Endothelial cell (in vitro differentiated cells): ENCODE data around the gene BARX1. TPM values are rescaled to one million over a fixed set of nuclear protein-coding genes. Genes with fewer than 3 reads are reported as not detected.

Experiments used
- DNase-seq: peaks from one replicate; pipeline ENCODE4 v3.0.0; 2021; ENCODE audit warnings: low spot score
- H3K27ac Mint-ChIP-seq: one replicate; pipeline ENCODE4 v1.8.0; 2021; ENCODE audit warnings: mixed read lengths, inconsistent platforms; ENCODE audit not compliant: unreplicated experiment
- H3K27me3 Mint-ChIP-seq: one replicate; pipeline ENCODE4 v1.8.0; 2021; ENCODE audit warnings: mild to moderate bottlenecking, moderate library complexity, mixed read lengths, inconsistent platforms; ENCODE audit not compliant: unreplicated experiment
- H3K36me3 Mint-ChIP-seq: one replicate; pipeline ENCODE4 v1.8.0; 2021; ENCODE audit warnings: mild to moderate bottlenecking, low read depth, mixed read lengths, inconsistent platforms; ENCODE audit not compliant: unreplicated experiment
- H3K4me1 Mint-ChIP-seq: one replicate; pipeline ENCODE4 v1.8.0; 2021; ENCODE audit warnings: mild to moderate bottlenecking, mixed read lengths, inconsistent platforms; ENCODE audit not compliant: unreplicated experiment
- H3K4me3 Mint-ChIP-seq: one replicate; pipeline ENCODE4 v1.8.0; 2021; ENCODE audit warnings: mild to moderate bottlenecking, mixed read lengths, inconsistent platforms; ENCODE audit not compliant: unreplicated experiment
- H3K9me3 Mint-ChIP-seq: one replicate; pipeline ENCODE4 v1.8.0; 2021; ENCODE audit warnings: mixed read lengths, inconsistent platforms; ENCODE audit not compliant: unreplicated experiment
- CTCF ChIP-seq: fragments of 200-600 bp; sonication (generic); IDR thresholded peaks from one replicate; pipeline ENCODE4 v1.5.0; 2021; ENCODE audit warnings: antibody characterized with exemption; ENCODE audit not compliant: unreplicated experiment
- total RNA-seq: library from RNA; stranded (reverse); fragmentation: NEBNext Ultra II Directional; extraction: Animal tissue kit (Norgen Biotek cat#: 25700); gene quantifications from one replicate; pipeline ENCODE4 v1.2.1, GENCODE V29; 2021; ENCODE audit not compliant: unreplicated experiment

BARX1 gene
- total RNA-seq, 1 donor from 2014 or later = 0.51 TPM

DNA sequence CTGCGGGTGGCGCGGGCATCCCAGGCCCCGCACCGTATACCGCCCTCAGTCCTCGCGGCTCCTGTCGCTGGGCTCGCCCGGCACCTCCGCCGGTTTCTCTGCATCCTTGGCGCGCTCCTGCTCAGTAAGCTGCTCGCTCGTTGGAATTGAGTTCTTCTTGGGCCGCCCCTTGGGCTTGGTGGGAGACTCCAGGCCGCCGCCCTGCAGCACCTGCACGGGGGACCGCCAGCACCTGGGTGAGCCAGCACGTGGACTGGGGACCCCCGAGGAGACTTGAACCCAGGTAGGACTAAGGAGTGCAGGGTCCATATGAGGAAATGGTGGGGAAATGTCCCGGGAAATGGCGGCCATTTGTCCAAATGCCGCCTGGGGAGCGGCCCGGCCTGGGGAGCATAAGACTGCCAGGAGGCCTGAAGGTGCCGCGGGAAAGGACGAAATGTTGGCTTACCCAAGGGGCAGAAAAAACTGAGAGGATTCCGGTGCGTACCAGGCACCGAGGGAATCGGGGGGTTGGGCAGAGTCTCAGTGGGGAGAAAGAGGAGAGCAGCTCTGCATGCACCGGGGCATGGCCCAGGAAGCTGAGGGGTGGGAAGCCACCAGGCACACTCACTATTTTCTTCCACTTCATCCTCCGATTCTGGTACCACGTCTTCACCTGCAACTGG, 2.9 kb downstream of the BARX1 start:
- no peak for TF ChIP-seq CTCF
- Mint-ChIP-seq H3K27ac (no peak overlapping the region), H3K4me3 (peak overlapping the region; percentile 42), H3K4me1 (peaks cover 27% of the 10 kb centered on the region), H3K9me3 (no peaks in the 10 kb centered on the region), H3K27me3 (peaks cover 34% of the 10 kb centered on the region), H3K36me3 (peaks cover 10% of the 10 kb centered on the region)
- DNase-seq = no peak

DNA sequence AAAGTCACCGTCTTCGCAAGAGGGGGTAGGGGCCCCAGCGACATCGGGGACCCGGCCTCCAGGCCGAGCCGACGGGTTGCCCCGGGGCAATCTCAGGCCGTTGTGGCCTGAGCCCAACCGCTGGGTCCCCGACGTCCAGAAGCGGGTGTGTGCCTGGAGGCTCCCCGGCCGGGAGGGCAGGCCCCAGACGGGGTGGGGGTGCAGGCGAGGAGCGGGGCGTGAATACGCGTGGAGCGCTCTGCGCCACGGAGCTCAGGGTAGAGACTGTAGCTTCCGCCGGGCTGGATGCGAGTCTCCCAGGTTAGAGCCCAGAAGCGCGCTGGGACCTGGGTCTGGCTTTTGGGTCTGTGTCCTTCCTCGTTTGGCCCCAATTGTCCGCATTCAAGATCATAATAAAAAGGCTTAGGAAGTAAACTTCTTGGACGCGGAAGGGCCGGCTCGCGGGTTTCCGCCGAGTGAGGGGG, 3.5 kb downstream of the BARX1 start:
- peaks cover 38% of the 10 kb centered on the region for H3K27me3 Mint-ChIP-seq
- no peak for TF ChIP-seq CTCF
- H3K36me3 Mint-ChIP-seq = peaks cover 10% of the 10 kb centered on the region
- no peak overlapping the region for H3K27ac Mint-ChIP-seq
- H3K4me1 Mint-ChIP-seq = peaks cover 27% of the 10 kb centered on the region
- no peaks in the 10 kb centered on the region for H3K9me3 Mint-ChIP-seq
- no peak overlapping the region for H3K4me3 Mint-ChIP-seq
- no peak for DNase-seq

- Mint-ChIP-seq H3K9me3 (no peaks in the 10 kb centered on the region), H3K27me3 (peaks cover 39% of the 10 kb centered on the region), H3K4me1 (peaks cover 32% of the 10 kb centered on the region), H3K27ac (peak overlapping the region; percentile 61), H3K4me3 (peak overlapping the region; percentile 69), H3K36me3 (peaks cover 10% of the 10 kb centered on the region)
- DNase-seq = no peak
- no peak for TF ChIP-seq CTCF
Measured at GRCh38 chr9:93950619-93951601, 4.2 kb downstream of the BARX1 start.

- no peak for TF ChIP-seq CTCF
- Mint-ChIP-seq H3K36me3 (peaks cover 10% of the 10 kb centered on the region), H3K9me3 (no peaks in the 10 kb centered on the region), H3K4me3 (no peak overlapping the region), H3K4me1 (peaks cover 28% of the 10 kb centered on the region), H3K27ac (no peak overlapping the region), H3K27me3 (peaks cover 43% of the 10 kb centered on the region)
- no peak for DNase-seq
Measured at GRCh38 chr9:93949694-93950449, 5.3 kb downstream of the BARX1 start.
